ENCODE results near the gene CEP57L1.

GRCh38 chr6:109167562-109167961 is 72.3 kb downstream of the CEP57L1 start:
- no peak for TF ChIP-seq CTCF (IDR thresholded peaks at IDR 0.05)
- TF ChIP-seq SIN3A (IDR thresholded peaks at IDR 0.05; ENCODE audit: borderline replicate concordance, insufficient read depth, low read depth, low read length), result no peak
- TF ChIP-seq REST (IDR thresholded peaks at IDR 0.05; ENCODE audit: insufficient read depth in 1 of 2, low read depth in 2 of 2, low read length in 1 of 2), result no peak
- no peak for TF ChIP-seq TCF7L2 (IDR thresholded peaks at IDR 0.05; ENCODE audit: low read depth, low read length)

Data from Panc1 (cell line).